ENCODE data around the gene RBMS3.

The RBMS3 gene

DNA sequence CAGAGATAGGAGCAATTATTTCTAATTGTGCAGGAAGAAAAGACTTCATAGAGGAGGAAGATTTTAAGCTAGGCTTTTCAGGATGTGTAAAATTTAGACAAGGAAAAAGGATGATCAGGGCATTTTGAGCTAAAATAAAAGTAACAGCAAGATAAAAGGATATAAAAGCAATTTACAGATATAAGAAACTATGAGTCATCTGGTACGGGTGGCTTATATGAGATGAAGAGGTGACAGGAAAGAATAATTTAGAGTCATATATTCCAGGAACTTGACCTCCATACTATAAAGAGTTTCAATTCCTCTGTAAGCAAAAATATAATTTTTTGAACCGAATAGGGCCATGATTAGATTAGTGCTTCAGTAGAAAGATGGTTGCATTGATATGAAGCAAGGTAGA is 273.7 kb downstream of the RBMS3 start:
- Histone ChIP-seq H3K4me3 (ENCODE audit: low read length in 2 of 2) (no peak overlapping the region), H3K27me3 (ENCODE audit: control insufficient read depth in 2 of 2, insufficient read depth in 2 of 2, low read length in 2 of 2) (no peaks in the 10 kb centered on the region), H3K9ac (ENCODE audit: low read depth in 1 of 2, low read length in 2 of 2) (no peak overlapping the region), H3K4me1 (ENCODE audit: control insufficient read depth in 2 of 2, insufficient read depth in 2 of 2, low read length in 2 of 2) (no peaks in the 10 kb centered on the region), H3K27ac (ENCODE audit: low read depth in 2 of 2, low read length in 2 of 2) (no peak overlapping the region), H3K36me3 (ENCODE audit: control insufficient read depth in 2 of 2, insufficient read depth in 2 of 2, low read length in 2 of 2) (no peaks in the 10 kb centered on the region), H3K9me3 (ENCODE audit: control insufficient read depth in 2 of 2, low read length in 2 of 2) (no peaks in the 10 kb centered on the region)

DNA sequence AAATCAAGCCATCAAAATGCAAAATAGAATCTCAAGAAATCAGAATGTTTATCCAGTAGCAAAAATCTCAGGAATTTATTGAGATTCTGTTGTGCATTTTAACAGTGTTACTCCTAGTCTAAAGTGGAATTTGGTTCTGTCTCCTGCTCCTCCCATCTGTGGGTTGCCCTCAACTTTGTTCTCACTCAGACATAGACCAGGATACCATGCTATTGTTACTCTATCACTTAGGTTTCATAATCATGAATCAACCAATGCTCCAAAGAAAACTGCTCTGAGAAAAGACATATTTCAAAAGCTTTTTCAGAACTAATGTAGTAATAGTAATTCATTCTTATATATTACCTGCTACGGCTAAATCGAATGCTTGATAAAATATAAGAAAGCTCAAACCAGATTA is 274.7 kb downstream of the RBMS3 start:
- no peaks in the 10 kb centered on the region for H3K27me3 ChIP-seq (ENCODE audit: control insufficient read depth in 2 of 2, insufficient read depth in 2 of 2, low read length in 2 of 2)
- no peaks in the 10 kb centered on the region for H3K4me1 ChIP-seq (ENCODE audit: control insufficient read depth in 2 of 2, insufficient read depth in 2 of 2, low read length in 2 of 2)
- no peak overlapping the region for H3K4me3 ChIP-seq (ENCODE audit: low read length in 2 of 2)
- no peak overlapping the region for H3K9ac ChIP-seq (ENCODE audit: low read depth in 1 of 2, low read length in 2 of 2)
- H3K9me3 ChIP-seq (ENCODE audit: control insufficient read depth in 2 of 2, low read length in 2 of 2), result no peaks in the 10 kb centered on the region
- no peaks in the 10 kb centered on the region for H3K36me3 ChIP-seq (ENCODE audit: control insufficient read depth in 2 of 2, insufficient read depth in 2 of 2, low read length in 2 of 2)
- no peak overlapping the region for H3K27ac ChIP-seq (ENCODE audit: low read depth in 2 of 2, low read length in 2 of 2)

DNA sequence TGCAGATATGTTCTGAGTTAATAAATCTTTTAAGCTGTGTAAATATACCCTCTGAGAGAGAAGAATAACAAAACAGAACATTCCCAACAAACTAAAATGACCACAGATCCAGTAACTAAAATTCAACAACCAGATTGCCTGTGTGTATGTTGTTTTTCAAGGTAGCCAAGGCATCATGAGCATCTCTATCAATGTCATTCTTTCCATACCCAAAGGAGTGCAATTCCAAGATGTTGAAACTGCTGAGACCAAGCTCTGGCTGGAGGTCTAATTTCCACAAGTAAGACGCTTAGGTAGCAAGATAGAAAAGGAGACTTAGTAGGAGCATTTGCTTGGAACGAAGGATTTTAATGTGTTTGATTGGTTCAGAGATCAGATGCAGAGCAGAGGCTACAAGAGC is 276.3 kb downstream of the RBMS3 start:
- no peaks in the 10 kb centered on the region for H3K36me3 ChIP-seq (ENCODE audit: control insufficient read depth in 2 of 2, insufficient read depth in 2 of 2, low read length in 2 of 2)
- H3K4me3 ChIP-seq (ENCODE audit: low read length in 2 of 2), result no peak overlapping the region
- H3K4me1 ChIP-seq (ENCODE audit: control insufficient read depth in 2 of 2, insufficient read depth in 2 of 2, low read length in 2 of 2), result no peaks in the 10 kb centered on the region
- no peak overlapping the region for H3K27ac ChIP-seq (ENCODE audit: low read depth in 2 of 2, low read length in 2 of 2)
- H3K9ac ChIP-seq (ENCODE audit: low read depth in 1 of 2, low read length in 2 of 2), result no peak overlapping the region
- no peaks in the 10 kb centered on the region for H3K9me3 ChIP-seq (ENCODE audit: control insufficient read depth in 2 of 2, low read length in 2 of 2)
- no peaks in the 10 kb centered on the region for H3K27me3 ChIP-seq (ENCODE audit: control insufficient read depth in 2 of 2, insufficient read depth in 2 of 2, low read length in 2 of 2)

DNA sequence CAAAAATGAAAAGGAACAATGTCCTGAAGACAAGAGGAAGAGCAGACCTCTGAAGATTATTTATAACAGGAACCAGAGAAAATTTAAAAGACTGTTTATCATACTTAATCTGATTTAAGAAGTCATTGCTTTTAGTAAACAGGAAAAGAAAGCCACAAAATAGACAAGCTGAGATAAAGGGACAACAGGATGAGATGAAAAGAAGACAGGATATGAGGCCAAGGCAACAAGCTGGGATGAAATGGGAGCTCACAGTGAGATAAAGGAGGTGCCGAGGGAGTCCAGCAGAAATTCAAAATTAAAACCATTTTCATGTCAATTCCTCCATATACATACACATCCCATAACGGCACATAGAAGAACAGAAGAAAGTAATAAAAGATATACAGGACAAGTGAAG is 277.0 kb downstream of the RBMS3 start:
- Histone ChIP-seq H3K4me3 (ENCODE audit: low read length in 2 of 2) (no peak overlapping the region), H3K9me3 (ENCODE audit: control insufficient read depth in 2 of 2, low read length in 2 of 2) (no peaks in the 10 kb centered on the region), H3K36me3 (ENCODE audit: control insufficient read depth in 2 of 2, insufficient read depth in 2 of 2, low read length in 2 of 2) (no peaks in the 10 kb centered on the region), H3K9ac (ENCODE audit: low read depth in 1 of 2, low read length in 2 of 2) (no peak overlapping the region), H3K4me1 (ENCODE audit: control insufficient read depth in 2 of 2, insufficient read depth in 2 of 2, low read length in 2 of 2) (no peaks in the 10 kb centered on the region), H3K27me3 (ENCODE audit: control insufficient read depth in 2 of 2, insufficient read depth in 2 of 2, low read length in 2 of 2) (no peaks in the 10 kb centered on the region), H3K27ac (ENCODE audit: low read depth in 2 of 2, low read length in 2 of 2) (no peak overlapping the region)

DNA sequence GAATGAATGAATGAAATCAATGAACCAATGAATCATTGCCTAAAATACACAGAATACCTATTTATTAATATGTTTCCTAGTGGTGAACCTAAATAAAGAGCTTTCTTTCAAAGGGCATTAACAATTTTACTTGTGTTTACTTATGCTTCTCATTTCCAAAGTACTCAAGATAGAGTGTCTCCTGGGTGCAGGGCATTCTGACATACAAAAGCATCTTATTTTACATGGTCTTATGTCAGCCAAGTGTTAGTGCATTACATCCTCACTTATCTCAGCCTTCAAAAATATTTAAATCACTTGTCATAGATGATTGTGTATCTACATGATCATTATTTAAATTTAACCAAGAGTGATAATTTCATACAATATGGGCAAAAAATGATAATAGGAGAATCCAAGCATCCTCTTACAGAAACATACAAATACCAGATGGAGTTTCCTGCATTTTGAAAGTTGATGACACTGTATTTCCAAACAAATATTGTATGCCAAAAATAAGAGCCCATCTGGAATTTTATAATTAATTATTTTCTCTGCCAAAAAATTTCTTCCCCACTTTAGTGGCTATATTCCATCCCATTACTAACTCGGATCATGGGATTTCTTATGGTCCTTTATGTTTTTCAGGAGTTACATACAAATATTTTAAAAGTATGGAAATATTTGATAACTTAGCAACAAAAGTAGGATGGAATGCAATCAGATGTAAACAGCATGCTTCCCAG is 279.0 kb downstream of the RBMS3 start:
- Histone ChIP-seq H3K36me3 (ENCODE audit: control insufficient read depth in 2 of 2, insufficient read depth in 2 of 2, low read length in 2 of 2) (no peaks in the 10 kb centered on the region), H3K4me1 (ENCODE audit: control insufficient read depth in 2 of 2, insufficient read depth in 2 of 2, low read length in 2 of 2) (no peaks in the 10 kb centered on the region), H3K9ac (ENCODE audit: low read depth in 1 of 2, low read length in 2 of 2) (no peak overlapping the region), H3K9me3 (ENCODE audit: control insufficient read depth in 2 of 2, low read length in 2 of 2) (no peaks in the 10 kb centered on the region), H3K27ac (ENCODE audit: low read depth in 2 of 2, low read length in 2 of 2) (no peak overlapping the region), H3K27me3 (ENCODE audit: control insufficient read depth in 2 of 2, insufficient read depth in 2 of 2, low read length in 2 of 2) (no peaks in the 10 kb centered on the region), H3K4me3 (ENCODE audit: low read length in 2 of 2) (no peak overlapping the region)

DNA sequence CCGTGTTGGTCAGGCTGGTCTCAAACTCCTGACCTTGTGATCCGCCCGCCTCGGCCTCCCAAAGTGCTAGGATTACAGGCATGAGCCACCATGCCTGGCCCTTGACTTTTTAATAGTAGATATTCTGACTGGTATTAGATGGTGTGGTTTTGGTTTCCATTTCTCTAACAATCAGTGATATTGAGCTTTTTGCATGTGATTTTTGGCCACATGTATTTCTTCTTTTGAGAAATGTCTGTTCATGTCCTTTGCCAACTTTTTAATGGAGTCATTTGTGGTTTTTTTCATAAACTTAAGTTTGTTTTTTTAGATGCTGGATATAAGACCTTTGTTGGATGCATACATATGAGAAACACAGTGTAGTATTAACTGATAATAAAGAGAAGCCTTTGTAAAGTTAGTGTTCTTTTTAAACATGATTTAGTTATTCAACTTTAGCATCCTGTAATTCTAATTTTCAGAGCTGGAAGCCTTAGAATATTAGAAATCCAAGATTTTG is 280.8 kb downstream of the RBMS3 start:
- Histone ChIP-seq H3K4me1 (ENCODE audit: control insufficient read depth in 2 of 2, insufficient read depth in 2 of 2, low read length in 2 of 2) (no peaks in the 10 kb centered on the region), H3K4me3 (ENCODE audit: low read length in 2 of 2) (no peak overlapping the region), H3K27me3 (ENCODE audit: control insufficient read depth in 2 of 2, insufficient read depth in 2 of 2, low read length in 2 of 2) (no peaks in the 10 kb centered on the region), H3K36me3 (ENCODE audit: control insufficient read depth in 2 of 2, insufficient read depth in 2 of 2, low read length in 2 of 2) (no peaks in the 10 kb centered on the region), H3K9me3 (ENCODE audit: control insufficient read depth in 2 of 2, low read length in 2 of 2) (no peaks in the 10 kb centered on the region), H3K27ac (ENCODE audit: low read depth in 2 of 2, low read length in 2 of 2) (no peak overlapping the region), H3K9ac (ENCODE audit: low read depth in 1 of 2, low read length in 2 of 2) (no peak overlapping the region)

DNA sequence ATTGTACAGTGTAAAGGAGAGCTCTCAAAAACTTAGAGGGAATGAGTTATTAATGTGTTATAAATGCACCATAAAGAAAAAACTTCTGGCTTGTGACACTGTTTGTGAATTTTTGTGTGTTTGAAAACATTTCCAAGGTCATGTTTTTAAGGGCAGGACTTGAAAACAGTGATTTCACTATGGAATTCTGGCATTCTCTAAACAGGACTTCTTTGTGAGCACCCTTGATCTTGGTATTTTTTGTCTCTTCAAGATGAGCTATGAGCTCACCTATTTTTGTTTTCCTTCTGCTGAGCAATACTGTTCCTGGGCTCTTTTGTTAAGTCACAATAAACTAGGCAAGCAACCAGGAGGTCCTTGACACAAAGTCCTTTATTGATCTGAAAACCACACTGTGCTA is 284.4 kb downstream of the RBMS3 start:
- H3K27ac ChIP-seq (ENCODE audit: low read depth in 2 of 2, low read length in 2 of 2), result no peak overlapping the region
- no peaks in the 10 kb centered on the region for H3K4me1 ChIP-seq (ENCODE audit: control insufficient read depth in 2 of 2, insufficient read depth in 2 of 2, low read length in 2 of 2)
- H3K4me3 ChIP-seq (ENCODE audit: low read length in 2 of 2), result no peak overlapping the region
- no peaks in the 10 kb centered on the region for H3K27me3 ChIP-seq (ENCODE audit: control insufficient read depth in 2 of 2, insufficient read depth in 2 of 2, low read length in 2 of 2)
- H3K9me3 ChIP-seq (ENCODE audit: control insufficient read depth in 2 of 2, low read length in 2 of 2), result no peaks in the 10 kb centered on the region
- no peak overlapping the region for H3K9ac ChIP-seq (ENCODE audit: low read depth in 1 of 2, low read length in 2 of 2)
- H3K36me3 ChIP-seq (ENCODE audit: control insufficient read depth in 2 of 2, insufficient read depth in 2 of 2, low read length in 2 of 2), result no peaks in the 10 kb centered on the region

DNA sequence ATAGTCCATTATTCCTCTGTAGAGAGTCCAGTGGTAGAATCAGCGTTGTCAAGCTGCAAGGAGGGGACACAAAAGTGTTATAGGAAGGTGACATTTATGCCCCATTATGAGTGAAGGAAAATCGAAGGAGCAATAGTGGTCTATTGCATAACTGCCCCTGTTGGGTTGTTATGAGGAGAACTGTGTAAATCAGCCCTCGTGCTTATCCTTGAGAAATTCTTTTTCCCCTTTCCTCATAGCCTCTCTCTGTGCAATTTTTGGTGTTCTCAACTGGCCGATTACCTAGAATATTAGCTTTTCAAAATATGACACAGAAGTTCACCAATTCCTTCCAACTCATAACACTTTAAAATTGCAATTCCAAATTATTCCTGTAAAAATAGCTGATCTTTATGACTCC is 286.6 kb downstream of the RBMS3 start:
- H3K27me3 ChIP-seq (ENCODE audit: control insufficient read depth in 2 of 2, insufficient read depth in 2 of 2, low read length in 2 of 2), result no peaks in the 10 kb centered on the region
- H3K9ac ChIP-seq (ENCODE audit: low read depth in 1 of 2, low read length in 2 of 2), result no peak overlapping the region
- H3K4me3 ChIP-seq (ENCODE audit: low read length in 2 of 2), result no peak overlapping the region

DNA sequence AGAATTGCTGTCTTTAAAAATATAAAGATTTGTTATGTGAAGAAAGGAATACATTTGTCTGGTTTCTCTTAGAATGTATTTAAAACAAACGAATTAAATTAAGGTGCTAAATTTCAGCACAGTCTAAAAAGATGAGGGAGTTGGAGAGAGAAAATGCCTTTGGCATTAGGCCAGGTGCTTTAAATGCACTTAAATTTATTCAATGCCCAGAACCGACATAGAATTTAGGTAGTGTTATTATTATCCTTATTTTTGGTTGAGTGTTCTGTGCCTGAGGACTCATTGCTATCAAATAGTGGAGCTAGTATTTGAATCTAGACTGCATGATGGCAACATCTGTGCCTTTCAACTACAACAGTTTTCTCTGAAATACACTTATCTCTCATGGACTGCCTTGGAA is 287.5 kb downstream of the RBMS3 start:
- Histone ChIP-seq H3K4me1 (ENCODE audit: control insufficient read depth in 2 of 2, insufficient read depth in 2 of 2, low read length in 2 of 2) (no peaks in the 10 kb centered on the region), H3K27ac (ENCODE audit: low read depth in 2 of 2, low read length in 2 of 2) (no peak overlapping the region), H3K36me3 (ENCODE audit: control insufficient read depth in 2 of 2, insufficient read depth in 2 of 2, low read length in 2 of 2) (no peaks in the 10 kb centered on the region), H3K27me3 (ENCODE audit: control insufficient read depth in 2 of 2, insufficient read depth in 2 of 2, low read length in 2 of 2) (no peaks in the 10 kb centered on the region), H3K4me3 (ENCODE audit: low read length in 2 of 2) (no peak overlapping the region), H3K9ac (ENCODE audit: low read depth in 1 of 2, low read length in 2 of 2) (no peak overlapping the region), H3K9me3 (ENCODE audit: control insufficient read depth in 2 of 2, low read length in 2 of 2) (no peaks in the 10 kb centered on the region)

More for the DNA sequence above, 286.6 kb downstream of the RBMS3 start:
- H3K4me1 ChIP-seq (ENCODE audit: control insufficient read depth in 2 of 2, insufficient read depth in 2 of 2, low read length in 2 of 2), result no peaks in the 10 kb centered on the region
- H3K9me3 ChIP-seq (ENCODE audit: control insufficient read depth in 2 of 2, low read length in 2 of 2), result no peaks in the 10 kb centered on the region
- H3K36me3 ChIP-seq (ENCODE audit: control insufficient read depth in 2 of 2, insufficient read depth in 2 of 2, low read length in 2 of 2), result no peaks in the 10 kb centered on the region
- no peak overlapping the region for H3K27ac ChIP-seq (ENCODE audit: low read depth in 2 of 2, low read length in 2 of 2)

DNA sequence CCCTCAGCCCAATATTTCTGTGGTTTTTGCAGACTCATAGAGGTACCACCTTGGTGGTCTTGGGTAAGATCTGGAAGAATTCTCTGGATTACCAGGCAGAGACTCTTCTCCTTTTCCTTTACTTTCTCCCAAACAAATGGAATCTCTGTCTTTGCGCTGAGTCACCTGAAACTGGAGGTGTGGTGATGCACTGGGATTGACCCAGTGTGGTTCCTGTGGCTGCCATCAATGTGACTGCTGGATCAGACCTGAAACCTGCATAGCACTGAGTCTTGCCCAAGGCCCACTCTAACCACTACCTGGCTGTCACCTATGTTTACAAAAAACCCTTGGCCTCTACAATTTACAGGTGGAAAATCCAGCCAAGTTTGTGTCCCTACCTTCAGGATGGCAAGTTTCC is 295.3 kb downstream of the RBMS3 start:
- H3K4me3 ChIP-seq (ENCODE audit: low read length in 2 of 2), result no peak overlapping the region
- H3K9ac ChIP-seq (ENCODE audit: low read depth in 1 of 2, low read length in 2 of 2), result no peak overlapping the region
- H3K36me3 ChIP-seq (ENCODE audit: control insufficient read depth in 2 of 2, insufficient read depth in 2 of 2, low read length in 2 of 2), result no peaks in the 10 kb centered on the region
- no peaks in the 10 kb centered on the region for H3K9me3 ChIP-seq (ENCODE audit: control insufficient read depth in 2 of 2, low read length in 2 of 2)
- no peaks in the 10 kb centered on the region for H3K27me3 ChIP-seq (ENCODE audit: control insufficient read depth in 2 of 2, insufficient read depth in 2 of 2, low read length in 2 of 2)
- H3K4me1 ChIP-seq (ENCODE audit: control insufficient read depth in 2 of 2, insufficient read depth in 2 of 2, low read length in 2 of 2), result no peaks in the 10 kb centered on the region
- no peak overlapping the region for H3K27ac ChIP-seq (ENCODE audit: low read depth in 2 of 2, low read length in 2 of 2)
